ENCODE data around the gene GDF2.

DNA sequence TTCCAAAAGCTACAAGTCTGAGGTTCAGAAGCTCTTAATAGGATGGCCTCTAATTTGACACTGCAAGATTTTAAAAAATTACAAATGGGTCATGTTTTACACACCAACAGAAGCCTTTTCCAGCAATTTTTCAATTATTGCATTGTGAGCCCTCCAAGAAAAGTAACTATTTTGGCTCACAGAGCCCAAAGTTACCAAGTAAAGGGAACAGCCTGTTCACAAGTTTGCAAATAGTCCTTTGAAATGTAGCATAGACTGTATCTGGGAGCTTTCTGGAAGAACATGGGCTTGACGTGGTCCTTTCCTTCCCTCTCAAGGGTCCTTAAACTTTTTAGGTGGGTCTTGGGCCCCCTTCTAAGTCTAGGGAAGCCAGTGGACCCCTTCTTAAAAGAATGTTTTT lies 23.5 kb upstream of the GDF2 start:
- TF ChIP-seq, protein P1, sequence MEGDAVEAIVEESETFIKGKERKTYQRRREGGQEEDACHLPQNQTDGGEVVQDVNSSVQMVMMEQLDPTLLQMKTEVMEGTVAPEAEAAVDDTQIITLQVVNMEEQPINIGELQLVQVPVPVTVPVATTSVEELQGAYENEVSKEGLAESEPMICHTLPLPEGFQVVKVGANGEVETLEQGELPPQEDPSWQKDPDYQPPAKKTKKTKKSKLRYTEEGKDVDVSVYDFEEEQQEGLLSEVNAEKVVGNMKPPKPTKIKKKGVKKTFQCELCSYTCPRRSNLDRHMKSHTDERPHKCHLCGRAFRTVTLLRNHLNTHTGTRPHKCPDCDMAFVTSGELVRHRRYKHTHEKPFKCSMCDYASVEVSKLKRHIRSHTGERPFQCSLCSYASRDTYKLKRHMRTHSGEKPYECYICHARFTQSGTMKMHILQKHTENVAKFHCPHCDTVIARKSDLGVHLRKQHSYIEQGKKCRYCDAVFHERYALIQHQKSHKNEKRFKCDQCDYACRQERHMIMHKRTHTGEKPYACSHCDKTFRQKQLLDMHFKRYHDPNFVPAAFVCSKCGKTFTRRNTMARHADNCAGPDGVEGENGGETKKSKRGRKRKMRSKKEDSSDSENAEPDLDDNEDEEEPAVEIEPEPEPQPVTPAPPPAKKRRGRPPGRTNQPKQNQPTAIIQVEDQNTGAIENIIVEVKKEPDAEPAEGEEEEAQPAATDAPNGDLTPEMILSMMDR (IDR thresholded peaks at IDR 0.05) = no peak
- TF ChIP-seq POLR2A (IDR thresholded peaks at IDR 0.05) = no peak
